ENCODE results near the gene CCDC188.

The CCDC188 gene

GRCh38 chr22:20188567-20188877 lies 37.7 kb upstream of the CCDC188 start:
- 100% methylated on average over 4 of the region's 6 CpGs for WGBS (ENCODE audit: insufficient coverage)
- Histone ChIP-seq H3K36me3 (ENCODE audit: control insufficient read depth in 4 of 4, insufficient read depth in 4 of 4, low read length in 3 of 4) (no peaks in the 10 kb centered on the region), H3K27me3 (replicated peaks in 2 of 5; ENCODE audit: control insufficient read depth in 4 of 5, insufficient read depth in 5 of 5, low read length in 4 of 5) (no peaks in the 10 kb centered on the region), H3K4me3 (ENCODE audit: control insufficient read depth in 1 of 7, extremely low read depth in 1 of 7, insufficient read depth in 4 of 7, low read depth in 2 of 7, low read length in 6 of 7) (no peak overlapping the region), H3K4me1 (ENCODE audit: control extremely low read depth in 1 of 4, control insufficient read depth in 4 of 4, insufficient read depth in 4 of 4, low read length in 3 of 4) (no peaks in the 10 kb centered on the region), H3K9me3 (ENCODE audit: control extremely low read depth in 1 of 5, control insufficient read depth in 4 of 5, insufficient read depth in 2 of 5, low read depth in 1 of 5, low read length in 4 of 5) (no peaks in the 10 kb centered on the region), H3K27ac (ENCODE audit: insufficient read depth in 1 of 2, low read depth in 1 of 2, low read length in 2 of 2, poor library complexity in 1 of 2, severe bottlenecking in 2 of 2) (no peak overlapping the region)
- ChIA-PET POLR2A (no interaction called here), CTCF (no interaction called here)
- DNase-seq = no peak

GRCh38 chr22:20187777-20188566 lies 37.1 kb upstream of the CCDC188 start:
- H3K4me1 ChIP-seq (ENCODE audit: control extremely low read depth in 1 of 4, control insufficient read depth in 4 of 4, insufficient read depth in 4 of 4, low read length in 3 of 4) = no peaks in the 10 kb centered on the region
- POLR2A ChIA-PET = no interaction called here
- CTCF ChIA-PET = interaction anchor here (1.3 to 2.1 kb wide), 3 partner anchors 9 to 50 kb away, joined by 4 to 7 read pairs (median 6); no protein-coding TSS in a partner anchor
- no peaks in the 10 kb centered on the region for H3K36me3 ChIP-seq (ENCODE audit: control insufficient read depth in 4 of 4, insufficient read depth in 4 of 4, low read length in 3 of 4)
- no peak for DNase-seq
- H3K9me3 ChIP-seq (ENCODE audit: control extremely low read depth in 1 of 5, control insufficient read depth in 4 of 5, insufficient read depth in 2 of 5, low read depth in 1 of 5, low read length in 4 of 5) = no peaks in the 10 kb centered on the region
- no peaks in the 10 kb centered on the region for H3K27me3 ChIP-seq (replicated peaks in 2 of 5; ENCODE audit: control insufficient read depth in 4 of 5, insufficient read depth in 5 of 5, low read length in 4 of 5)
- H3K27ac ChIP-seq (ENCODE audit: insufficient read depth in 1 of 2, low read depth in 1 of 2, low read length in 2 of 2, poor library complexity in 1 of 2, severe bottlenecking in 2 of 2) = no peak overlapping the region
- WGBS (ENCODE audit: insufficient coverage) = 100% methylated on average over 12 of the region's 12 CpGs
- no peak overlapping the region for H3K4me3 ChIP-seq (ENCODE audit: control insufficient read depth in 1 of 7, extremely low read depth in 1 of 7, insufficient read depth in 4 of 7, low read depth in 2 of 7, low read length in 6 of 7)

GRCh38 chr22:20186871-20187546 lies 36.2 kb upstream of the CCDC188 start:
- Histone ChIP-seq H3K4me3 (ENCODE audit: control insufficient read depth in 1 of 7, extremely low read depth in 1 of 7, insufficient read depth in 4 of 7, low read depth in 2 of 7, low read length in 6 of 7) (no peak overlapping the region), H3K27ac (ENCODE audit: insufficient read depth in 1 of 2, low read depth in 1 of 2, low read length in 2 of 2, poor library complexity in 1 of 2, severe bottlenecking in 2 of 2) (no peak overlapping the region), H3K9me3 (ENCODE audit: control extremely low read depth in 1 of 5, control insufficient read depth in 4 of 5, insufficient read depth in 2 of 5, low read depth in 1 of 5, low read length in 4 of 5) (no peaks in the 10 kb centered on the region), H3K36me3 (ENCODE audit: control insufficient read depth in 4 of 4, insufficient read depth in 4 of 4, low read length in 3 of 4) (no peaks in the 10 kb centered on the region), H3K4me1 (ENCODE audit: control extremely low read depth in 1 of 4, control insufficient read depth in 4 of 4, insufficient read depth in 4 of 4, low read length in 3 of 4) (no peaks in the 10 kb centered on the region), H3K27me3 (replicated peaks in 2 of 5; ENCODE audit: control insufficient read depth in 4 of 5, insufficient read depth in 5 of 5, low read length in 4 of 5) (no peaks in the 10 kb centered on the region)
- POLR2A ChIA-PET = interaction anchor here (0.6 kb wide), 1 partner anchor 352 kb away, joined by 6 read pairs; no protein-coding TSS in a partner anchor
- CTCF ChIA-PET = interaction anchor here (1.2 to 2.1 kb wide), 4 partner anchors 10 to 51 kb away, joined by 3 to 7 read pairs (median 5); no protein-coding TSS in a partner anchor
- no peak for DNase-seq
- 81% methylated on average over 11 of the region's 14 CpGs for WGBS (ENCODE audit: insufficient coverage)

- peak in 1 of 3 donors; percentile 8 for DNase-seq
- Histone ChIP-seq H3K9me3 (ENCODE audit: control extremely low read depth in 1 of 5, control insufficient read depth in 4 of 5, insufficient read depth in 2 of 5, low read depth in 1 of 5, low read length in 4 of 5) (no peaks in the 10 kb centered on the region), H3K27ac (ENCODE audit: insufficient read depth in 1 of 2, low read depth in 1 of 2, low read length in 2 of 2, poor library complexity in 1 of 2, severe bottlenecking in 2 of 2) (no peak overlapping the region), H3K4me1 (ENCODE audit: control extremely low read depth in 1 of 4, control insufficient read depth in 4 of 4, insufficient read depth in 4 of 4, low read length in 3 of 4) (no peaks in the 10 kb centered on the region), H3K27me3 (replicated peaks in 2 of 5; ENCODE audit: control insufficient read depth in 4 of 5, insufficient read depth in 5 of 5, low read length in 4 of 5) (no peaks in the 10 kb centered on the region), H3K4me3 (ENCODE audit: control insufficient read depth in 1 of 7, extremely low read depth in 1 of 7, insufficient read depth in 4 of 7, low read depth in 2 of 7, low read length in 6 of 7) (no peak overlapping the region), H3K36me3 (ENCODE audit: control insufficient read depth in 4 of 4, insufficient read depth in 4 of 4, low read length in 3 of 4) (no peaks in the 10 kb centered on the region)
- ChIA-PET POLR2A (interaction anchor here (0.6 kb wide), 1 partner anchor 352 kb away, joined by 6 read pairs; no protein-coding TSS in a partner anchor), CTCF (interaction anchor here (1.2 to 2.1 kb wide), 4 partner anchors 11 to 52 kb away, joined by 3 to 7 read pairs (median 5); no protein-coding TSS in a partner anchor)
- WGBS (ENCODE audit: insufficient coverage) = 92% methylated on average over 8 of the region's 10 CpGs
Observed at GRCh38 chr22:20186183-20186870, 35.5 kb upstream of the CCDC188 start.

- POLR2A ChIA-PET = no interaction called here
- CTCF ChIA-PET = no interaction called here
- H3K27ac ChIP-seq (ENCODE audit: insufficient read depth in 1 of 2, low read depth in 1 of 2, low read length in 2 of 2, poor library complexity in 1 of 2, severe bottlenecking in 2 of 2) = no peak overlapping the region
- H3K4me3 ChIP-seq (ENCODE audit: control insufficient read depth in 1 of 7, extremely low read depth in 1 of 7, insufficient read depth in 4 of 7, low read depth in 2 of 7, low read length in 6 of 7) = no peak overlapping the region
- WGBS (ENCODE audit: insufficient coverage) = 90% methylated on average over 3 of the region's 6 CpGs
- H3K27me3 ChIP-seq (replicated peaks in 2 of 5; ENCODE audit: control insufficient read depth in 4 of 5, insufficient read depth in 5 of 5, low read length in 4 of 5) = no peaks in the 10 kb centered on the region
- DNase-seq = no peak
- no peaks in the 10 kb centered on the region for H3K36me3 ChIP-seq (ENCODE audit: control insufficient read depth in 4 of 4, insufficient read depth in 4 of 4, low read length in 3 of 4)
- H3K9me3 ChIP-seq (ENCODE audit: control extremely low read depth in 1 of 5, control insufficient read depth in 4 of 5, insufficient read depth in 2 of 5, low read depth in 1 of 5, low read length in 4 of 5) = no peaks in the 10 kb centered on the region
- no peaks in the 10 kb centered on the region for H3K4me1 ChIP-seq (ENCODE audit: control extremely low read depth in 1 of 4, control insufficient read depth in 4 of 4, insufficient read depth in 4 of 4, low read length in 3 of 4)
Observed at GRCh38 chr22:20185750-20186149, 34.9 kb upstream of the CCDC188 start.

GRCh38 chr22:20184501-20185165 lies 33.8 kb upstream of the CCDC188 start:
- Histone ChIP-seq H3K4me3 (ENCODE audit: control insufficient read depth in 1 of 7, extremely low read depth in 1 of 7, insufficient read depth in 4 of 7, low read depth in 2 of 7, low read length in 6 of 7) (no peak overlapping the region), H3K9me3 (ENCODE audit: control extremely low read depth in 1 of 5, control insufficient read depth in 4 of 5, insufficient read depth in 2 of 5, low read depth in 1 of 5, low read length in 4 of 5) (no peaks in the 10 kb centered on the region), H3K36me3 (ENCODE audit: control insufficient read depth in 4 of 4, insufficient read depth in 4 of 4, low read length in 3 of 4) (no peaks in the 10 kb centered on the region), H3K27ac (ENCODE audit: insufficient read depth in 1 of 2, low read depth in 1 of 2, low read length in 2 of 2, poor library complexity in 1 of 2, severe bottlenecking in 2 of 2) (no peak overlapping the region), H3K4me1 (ENCODE audit: control extremely low read depth in 1 of 4, control insufficient read depth in 4 of 4, insufficient read depth in 4 of 4, low read length in 3 of 4) (no peaks in the 10 kb centered on the region), H3K27me3 (replicated peaks in 2 of 5; ENCODE audit: control insufficient read depth in 4 of 5, insufficient read depth in 5 of 5, low read length in 4 of 5) (no peaks in the 10 kb centered on the region)
- no peak for DNase-seq
- CTCF ChIA-PET = no interaction called here
- POLR2A ChIA-PET = no interaction called here
- WGBS (ENCODE audit: insufficient coverage) = 97% methylated on average over 12 of the region's 18 CpGs

Measured in common myeloid progenitor, CD34-positive (primary cell).